Suprapubic skin (tissue), 3 donors: ENCODE measurements around the gene CDH11.

Experiments
- CTCF ChIP-seq, 2 donors: fragments of 200-600 bp in 1 of 2; fragments of 450-650 bp in 1 of 2; sonication (generic) in 1 of 2; IDR thresholded peaks; one replicate each; pipeline ENCODE4 v1.5.1; 2016 to 2019; ENCODE audit warnings: antibody characterized with exemption in 2 of 2, mild to moderate bottlenecking in 1 of 2, moderate library complexity in 1 of 2
- POLR2A ChIP-seq, 2 donors: fragments of 450-650 bp; IDR thresholded peaks; one replicate each; pipeline ENCODE4 v1.6.1; 2017; ENCODE audit warnings: antibody characterized with exemption in 2 of 2, mild to moderate bottlenecking in 2 of 2, moderate library complexity in 2 of 2

DNA sequence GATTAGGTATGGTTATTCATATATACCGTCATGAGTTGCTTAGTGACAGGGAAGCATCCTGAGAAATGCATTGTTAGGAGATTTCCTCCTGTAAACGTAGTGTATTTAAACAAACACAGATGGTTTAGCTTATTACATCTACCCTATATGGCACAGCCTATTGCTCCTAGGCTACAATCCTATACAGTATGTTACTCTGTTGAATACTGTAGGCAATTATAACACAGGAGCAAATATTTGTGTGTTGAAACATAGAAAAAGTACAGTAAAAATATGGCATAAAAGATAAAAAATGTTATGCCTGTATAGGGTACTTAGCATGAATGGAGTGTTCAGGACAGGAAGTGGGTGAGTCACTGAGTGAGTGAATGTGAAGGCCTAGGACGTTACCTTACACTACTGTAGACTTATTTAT lies 157.7 kb downstream of the CDH11 start:
- TF ChIP-seq CTCF (IDR thresholded peaks at IDR 0.05) = no peak
- no peak for TF ChIP-seq POLR2A (IDR thresholded peaks at IDR 0.05)
